Activated effector memory CD4-positive, alpha-beta T cell treated with Interleukin-2 at 50 U/mL for 16 hours (primary cell): ENCODE measurements around the gene LCE1F.

Experiments
- DNase-seq: peaks from one replicate; pipeline ENCODE4 v3.0.0-alpha.2; 2020

LCE1F gene

DNA sequence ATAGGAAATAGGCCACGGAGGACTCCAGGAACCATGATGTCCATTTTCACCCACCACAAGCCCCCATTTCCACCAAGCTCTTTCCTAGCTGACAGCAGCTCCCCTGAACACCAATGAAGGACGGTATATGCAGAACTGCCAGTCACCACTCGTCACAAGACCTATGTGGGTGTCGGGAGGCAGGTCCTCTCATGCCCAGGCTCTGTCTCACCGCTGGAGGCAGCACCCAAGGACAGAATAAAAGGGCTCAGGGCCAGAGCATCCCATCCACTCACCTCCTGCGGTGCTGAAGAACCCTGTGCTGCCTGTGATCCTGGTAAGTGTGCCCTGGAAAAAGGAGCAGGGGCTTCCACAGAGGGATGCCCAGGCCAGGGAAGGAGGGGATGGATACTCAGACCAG is at the start of gene LCE1F:
LCE1F (plus strand) TSS at position 266 of the 400 bp plus-strand sequence. CDS start 1,232 bp downstream, outside the sequence.
- DNase-seq, result no peak

GRCh38 chr1:152725261-152725660 is 49.7 kb upstream of the LCE1F start:
- DNase-seq, result no peak

- DNase-seq, result no peak
Observed at GRCh38 chr1:152728986-152729385, 46.0 kb upstream of the LCE1F start.

GRCh38 chr1:152735648-152736047 is 39.3 kb upstream of the LCE1F start:
- no peak for DNase-seq

GRCh38 chr1:152737997-152738396 is 36.9 kb upstream of the LCE1F start:
- no peak for DNase-seq

DNA sequence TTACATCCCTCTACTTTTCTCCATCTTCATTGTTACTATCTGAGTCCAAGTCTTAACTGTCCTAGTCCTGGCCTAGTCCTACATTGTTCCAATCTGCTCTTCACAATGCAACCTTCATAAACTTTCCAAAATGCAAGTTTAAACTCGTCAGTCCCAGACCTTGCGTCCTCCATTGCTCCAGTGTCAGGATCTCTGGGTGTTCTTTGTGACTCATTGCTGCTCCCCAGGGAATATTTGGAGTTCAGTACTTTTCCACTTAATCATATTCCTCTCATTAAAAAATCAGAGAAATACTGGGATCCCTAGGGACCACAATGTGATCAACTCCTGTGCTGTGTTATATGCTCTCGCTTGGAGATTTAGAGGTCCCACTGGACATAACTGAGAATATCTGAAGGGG is 35.1 kb upstream of the LCE1F start:
- no peak for DNase-seq

GRCh38 chr1:152741656-152742055 is 33.3 kb upstream of the LCE1F start:
- DNase-seq, result no peak

DNA sequence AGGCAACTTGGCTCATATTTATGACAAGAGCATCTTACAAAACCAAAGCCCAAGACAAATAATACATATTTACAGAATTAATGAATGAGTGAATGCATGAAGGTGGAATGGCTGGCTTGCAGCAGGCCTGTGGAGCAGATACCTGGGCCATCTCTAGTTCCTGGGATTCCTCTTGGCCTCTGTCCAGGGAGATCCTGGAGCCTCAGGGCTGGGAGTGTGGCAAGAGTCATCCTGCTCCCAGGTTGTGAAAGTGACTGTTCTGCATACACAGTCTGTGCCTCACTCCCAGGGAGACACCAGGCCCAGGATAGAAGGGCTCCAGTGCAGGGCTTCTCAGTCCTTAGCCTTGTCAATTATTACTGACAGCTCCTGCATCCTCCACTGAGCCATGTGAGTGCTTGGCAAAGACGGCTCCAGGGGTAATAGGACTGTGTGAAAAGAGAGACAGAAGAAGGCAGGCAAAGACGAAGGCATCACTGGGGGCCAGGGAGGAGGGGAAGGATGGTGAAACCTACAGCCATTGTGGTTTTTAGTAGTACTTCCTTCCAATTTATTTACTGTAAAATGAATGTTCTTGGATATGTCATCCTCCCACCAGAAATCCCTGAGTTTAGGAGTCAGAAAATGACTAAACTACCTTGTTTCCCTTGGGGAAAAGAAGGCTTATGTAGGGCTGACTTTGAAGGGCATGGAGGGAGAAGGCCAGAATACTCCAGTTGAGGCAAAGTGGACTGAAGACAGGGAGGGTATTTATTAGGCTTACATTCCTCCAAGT is 31.4 kb upstream of the LCE1F start:
- no peak for DNase-seq

GRCh38 chr1:152745289-152745704 is 29.6 kb upstream of the LCE1F start:
- no peak for DNase-seq

GRCh38 chr1:152745765-152746444 is 29.0 kb upstream of the LCE1F start:
- no peak for DNase-seq

GRCh38 chr1:152747831-152748230 is 27.1 kb upstream of the LCE1F start:
- no peak for DNase-seq

- DNase-seq, result no peak
Observed at GRCh38 chr1:152752225-152752624, 22.7 kb upstream of the LCE1F start.

DNA sequence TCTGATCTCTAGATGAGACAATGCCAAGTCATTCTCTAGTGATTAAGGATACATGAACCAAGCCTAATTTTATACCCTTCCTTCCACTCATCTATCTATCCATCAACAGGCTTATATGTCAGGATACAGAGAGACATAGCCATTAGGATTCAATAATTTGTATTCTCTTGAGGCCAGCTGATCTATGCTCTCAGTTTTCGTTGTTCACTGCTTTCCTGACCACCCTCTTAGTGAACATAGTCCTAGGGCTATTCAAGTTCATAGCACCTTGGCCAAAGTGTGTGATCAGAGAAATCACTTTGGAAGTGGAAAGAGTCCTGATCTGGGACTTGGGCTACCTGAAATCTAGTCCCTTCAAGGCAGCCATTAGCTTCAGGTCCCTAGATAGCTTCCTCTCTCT is 21.4 kb upstream of the LCE1F start:
- DNase-seq, result no peak

DNA sequence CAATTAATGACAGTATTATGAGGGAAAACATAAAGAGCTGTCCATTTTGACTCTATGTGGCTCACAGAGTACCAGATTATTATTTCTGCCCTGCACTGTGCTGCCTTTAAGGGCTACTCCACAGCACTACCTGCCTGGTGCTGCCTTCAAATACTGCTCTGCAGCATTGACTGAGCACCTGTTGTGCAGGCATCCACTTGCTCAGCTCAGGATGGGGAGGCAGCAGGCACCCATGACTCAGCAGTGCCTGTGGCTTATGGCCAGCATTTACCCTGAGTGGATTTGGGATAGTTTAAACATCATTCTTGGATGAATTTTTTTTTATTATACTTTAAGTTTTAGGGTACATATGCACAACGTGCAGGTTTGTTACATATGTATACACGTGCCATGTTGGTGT is 18.1 kb upstream of the LCE1F start:
- no peak for DNase-seq

GRCh38 chr1:152757747-152758146 is 17.2 kb upstream of the LCE1F start, which contains the start of gene KPRP:
Gene KPRP, plus strand, starts transcription at chr1:152758025. Its CDS starts 1,564 bp downstream, at chr1:152759589.
- no peak for DNase-seq

GRCh38 chr1:152758636-152759035 is 16.3 kb upstream of the LCE1F start:
- DNase-seq, result no peak

DNA sequence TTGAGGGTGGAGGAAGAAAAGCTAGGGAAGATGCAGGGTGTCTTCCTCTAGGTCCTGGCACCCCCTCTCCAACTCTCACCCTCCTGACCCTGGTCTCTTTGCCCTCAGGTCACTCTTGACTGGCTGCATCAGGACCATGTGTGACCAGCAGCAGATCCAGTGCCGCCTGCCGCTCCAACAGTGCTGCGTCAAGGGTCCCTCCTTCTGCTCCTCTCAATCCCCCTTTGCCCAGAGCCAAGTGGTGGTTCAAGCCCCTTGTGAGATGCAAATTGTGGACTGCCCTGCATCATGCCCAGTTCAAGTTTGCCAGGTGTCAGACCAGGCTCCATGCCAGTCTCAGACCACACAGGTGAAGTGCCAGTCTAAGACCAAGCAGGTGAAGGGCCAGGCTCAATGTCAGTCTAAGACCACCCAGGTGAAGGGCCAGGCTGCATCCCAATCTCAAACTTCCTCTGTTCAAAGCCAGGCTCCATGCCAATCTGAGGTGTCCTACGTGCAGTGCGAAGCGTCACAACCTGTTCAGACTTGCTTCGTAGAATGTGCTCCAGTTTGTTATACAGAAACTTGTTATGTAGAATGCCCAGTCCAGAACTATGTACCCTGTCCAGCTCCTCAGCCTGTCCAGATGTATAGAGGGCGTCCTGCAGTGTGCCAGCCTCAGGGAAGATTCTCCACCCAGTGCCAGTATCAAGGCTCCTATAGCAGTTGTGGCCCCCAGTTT is 15.3 kb upstream of the LCE1F start:
- no peak for DNase-seq

DNA sequence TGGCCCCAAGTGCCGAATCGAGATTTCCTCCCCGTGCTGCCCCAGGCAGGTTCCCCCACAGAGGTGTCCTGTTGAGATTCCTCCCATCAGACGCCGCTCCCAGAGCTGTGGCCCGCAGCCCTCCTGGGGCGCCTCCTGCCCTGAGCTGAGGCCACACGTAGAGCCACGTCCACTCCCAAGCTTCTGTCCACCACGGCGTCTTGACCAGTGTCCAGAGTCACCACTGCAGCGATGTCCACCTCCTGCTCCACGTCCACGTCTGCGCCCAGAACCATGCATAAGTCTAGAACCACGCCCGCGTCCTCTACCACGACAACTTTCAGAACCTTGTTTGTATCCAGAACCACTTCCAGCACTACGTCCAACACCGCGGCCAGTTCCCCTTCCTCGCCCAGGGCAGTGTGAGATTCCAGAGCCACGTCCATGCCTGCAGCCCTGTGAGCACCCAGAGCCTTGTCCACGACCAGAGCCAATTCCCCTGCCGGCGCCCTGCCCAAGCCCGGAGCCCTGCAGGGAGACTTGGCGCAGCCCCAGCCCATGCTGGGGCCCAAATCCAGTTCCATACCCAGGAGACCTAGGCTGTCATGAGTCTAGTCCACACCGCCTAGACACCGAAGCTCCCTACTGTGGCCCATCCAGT is 14.3 kb upstream of the LCE1F start:
- no peak for DNase-seq

DNA sequence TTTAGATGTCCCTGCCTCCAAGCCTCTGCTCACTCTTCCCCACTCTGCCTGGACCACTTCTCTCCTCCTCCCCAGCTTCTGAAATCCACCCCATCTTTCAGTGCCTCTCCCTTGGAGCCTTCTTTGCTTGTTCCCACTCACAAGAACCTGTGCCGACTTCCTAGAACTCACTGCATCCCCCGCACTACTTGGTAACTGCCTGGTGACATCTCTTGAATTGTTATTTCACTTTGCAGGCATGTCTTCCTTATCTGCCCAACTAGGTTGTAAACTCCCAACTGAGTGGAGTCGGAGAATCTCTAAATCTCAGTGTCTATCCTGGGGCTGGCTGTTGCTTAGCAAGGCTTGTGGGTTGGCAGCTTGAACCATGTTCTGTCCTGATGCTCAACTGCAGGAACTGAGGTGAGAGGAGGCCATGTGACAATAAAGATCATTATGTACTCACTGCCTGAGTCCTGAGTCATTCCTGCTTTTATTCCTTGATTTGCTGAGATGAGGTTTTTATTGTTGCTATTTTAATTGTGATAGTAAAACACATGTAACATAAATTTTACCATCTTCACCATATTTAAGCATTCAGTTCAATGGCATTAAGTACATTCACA is 13.2 kb upstream of the LCE1F start:
- DNase-seq, result no peak

DNA sequence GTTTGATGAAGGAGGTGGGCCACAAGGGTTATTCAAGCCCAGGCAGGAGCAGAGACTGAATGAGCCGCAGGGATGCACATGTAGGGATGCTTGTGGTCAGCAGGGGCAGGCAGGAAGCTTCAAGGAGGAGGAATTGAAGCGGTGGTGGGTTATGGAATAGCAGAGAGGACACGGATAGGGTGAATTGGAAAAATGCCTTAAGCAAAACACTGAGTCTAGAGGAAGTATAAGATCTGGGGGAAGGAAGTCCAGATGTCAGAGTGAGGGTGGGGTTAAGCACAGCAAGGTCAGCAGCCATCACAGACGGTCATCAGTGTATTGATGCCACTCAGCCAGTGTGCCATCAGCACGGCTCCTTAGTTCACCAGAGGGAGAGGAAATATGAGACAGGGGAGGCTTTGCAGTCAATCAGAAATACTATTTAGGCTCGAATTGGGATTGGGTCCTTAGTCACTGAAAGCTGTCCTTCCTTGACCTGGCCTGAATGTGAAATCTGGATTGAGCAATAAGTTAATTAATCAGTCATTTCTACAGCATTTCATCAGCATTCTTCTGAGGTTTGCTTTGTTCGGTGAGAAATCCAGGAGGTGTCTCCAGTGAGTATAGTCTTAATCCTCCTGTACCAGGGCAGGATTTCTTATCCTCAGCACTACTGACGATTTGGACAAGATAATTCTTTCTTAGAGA is 6.0 kb upstream of the LCE1F start:
- DNase-seq, result no peak

DNA sequence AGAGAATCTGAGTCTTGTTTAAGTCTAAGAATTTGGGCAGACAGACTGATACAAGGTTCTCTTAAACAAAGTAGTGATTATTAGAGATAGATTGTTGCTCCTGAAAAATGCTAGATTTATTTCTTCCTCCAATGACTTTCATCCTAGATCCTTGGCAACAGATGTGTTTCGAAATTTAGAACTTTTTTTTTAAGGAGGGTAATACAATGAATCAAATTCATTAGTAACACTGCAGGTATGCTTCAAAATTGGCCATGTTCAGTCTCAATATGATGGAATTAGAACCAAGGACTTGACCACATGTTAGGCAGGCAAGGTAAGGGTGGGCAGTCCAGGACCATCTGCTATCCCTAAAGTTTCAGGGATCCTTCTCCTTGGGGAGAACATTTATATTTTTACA is 4.5 kb upstream of the LCE1F start:
- no peak for DNase-seq

DNA sequence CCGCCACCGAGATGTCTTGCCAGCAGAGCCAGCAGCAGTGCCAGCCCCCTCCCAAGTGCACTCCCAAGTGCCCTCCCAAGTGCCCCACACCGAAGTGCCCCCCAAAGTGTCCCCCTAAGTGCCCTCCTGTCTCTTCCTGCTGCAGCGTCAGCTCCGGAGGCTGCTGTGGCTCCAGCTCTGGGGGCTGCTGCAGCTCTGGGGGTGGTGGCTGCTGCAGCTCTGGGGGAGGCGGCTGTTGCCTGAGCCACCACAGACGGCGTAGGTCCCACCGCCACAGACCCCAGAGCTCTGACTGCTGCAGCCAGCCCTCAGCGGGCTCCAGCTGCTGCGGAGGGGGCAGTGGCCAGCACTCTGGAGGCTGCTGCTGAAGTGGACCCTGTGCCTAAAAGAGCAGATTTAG is 1.4 kb downstream of the LCE1F start:
- DNase-seq, result no peak
